G401 (cell line): ENCODE data around the gene EZH1. TPM values are rescaled to one million over a fixed set of nuclear protein-coding genes. Genes with fewer than 3 reads are reported as not detected.

Experiments
- DNase-seq: peaks from one replicate; pipeline ENCODE4 v3.0.0-alpha.2; 2015; ENCODE audit warnings: low spot score
- in situ Hi-C: cut with HindIII; loops from 2 replicates; pipeline ENCODE4 v1.10.0; 2016; ENCODE audit warnings: low sequenced_read_pairs, mixed read lengths
- total RNA-seq: library from RNA; depleted of rRNA; stranded (reverse); fragments of >200 nt; shearing (Covaris generic); gene quantifications from 2 replicates; pipeline ENCODE4 v1.2.3, GENCODE V29; 2014

Gene EZH1
- total RNA-seq, 1 experiment from 2014 or later, result 14.7 TPM

DNA sequence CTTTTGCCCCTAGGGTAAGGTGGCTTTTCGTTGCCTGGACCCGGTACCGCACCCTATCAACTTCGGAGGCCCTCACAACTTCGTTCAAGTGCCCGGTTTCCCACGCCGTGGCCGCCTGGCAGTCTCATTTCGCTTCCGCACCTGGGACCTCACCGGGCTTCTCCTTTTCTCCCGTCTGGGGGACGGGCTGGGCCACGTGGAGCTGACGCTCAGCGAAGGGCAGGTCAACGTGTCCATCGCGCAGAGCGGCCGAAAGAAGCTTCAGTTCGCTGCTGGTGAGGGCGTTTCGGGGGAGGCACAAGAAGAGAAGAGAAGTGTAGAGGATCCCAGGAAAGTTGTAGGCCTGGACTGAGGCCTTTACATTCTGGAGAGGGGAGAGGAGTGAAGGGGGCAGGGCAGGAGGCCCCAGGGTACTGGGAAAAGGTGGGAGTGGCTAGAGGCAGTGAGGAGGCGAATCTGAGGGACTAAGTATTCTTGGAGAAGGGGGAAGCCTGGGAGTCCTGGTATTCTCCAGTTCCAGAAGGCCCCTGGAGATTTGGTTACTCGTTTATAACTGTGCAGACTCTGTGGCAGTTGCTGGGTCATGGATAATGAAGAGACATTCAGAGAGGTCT is 57.0 kb downstream of the EZH1 start:
- DNase-seq, result no peak
- in situ Hi-C loops, result loop anchor here (10.0 kb wide), 1 partner anchor 153 kb away; the partner anchor contains the start of gene NAGLU

DNA sequence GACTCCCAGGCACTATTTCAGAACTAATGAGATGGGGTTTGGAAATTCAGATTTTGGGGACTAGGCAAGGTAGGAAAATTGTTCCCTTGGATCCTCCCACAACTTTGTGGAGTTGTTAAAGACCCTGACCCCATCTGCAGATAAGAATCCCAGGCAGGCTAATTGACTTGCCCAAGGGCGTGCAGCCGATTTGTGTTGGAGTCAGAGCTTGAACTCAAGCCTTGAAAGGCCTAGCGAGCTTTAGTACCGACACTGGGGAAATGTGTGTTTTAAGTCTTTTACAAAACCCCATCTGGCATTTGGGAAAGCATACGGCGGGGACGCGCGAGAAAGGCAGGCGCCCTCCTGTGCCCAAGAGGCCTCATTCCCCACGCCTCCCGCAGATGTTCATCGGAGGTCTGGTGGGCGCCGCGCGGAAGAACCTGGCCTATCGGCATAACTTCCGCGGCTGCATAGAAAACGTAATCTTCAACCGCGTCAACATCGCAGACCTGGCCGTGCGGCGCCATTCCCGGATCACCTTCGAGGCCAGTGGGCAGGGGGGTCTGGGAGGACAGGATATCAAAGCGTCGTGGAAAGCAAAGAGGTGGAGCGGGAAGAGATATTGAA is 58.2 kb downstream of the EZH1 start:
- in situ Hi-C loops, result loop anchor here (10.0 kb wide), 1 partner anchor 152 kb away; the partner anchor contains the start of gene NAGLU

DNA sequence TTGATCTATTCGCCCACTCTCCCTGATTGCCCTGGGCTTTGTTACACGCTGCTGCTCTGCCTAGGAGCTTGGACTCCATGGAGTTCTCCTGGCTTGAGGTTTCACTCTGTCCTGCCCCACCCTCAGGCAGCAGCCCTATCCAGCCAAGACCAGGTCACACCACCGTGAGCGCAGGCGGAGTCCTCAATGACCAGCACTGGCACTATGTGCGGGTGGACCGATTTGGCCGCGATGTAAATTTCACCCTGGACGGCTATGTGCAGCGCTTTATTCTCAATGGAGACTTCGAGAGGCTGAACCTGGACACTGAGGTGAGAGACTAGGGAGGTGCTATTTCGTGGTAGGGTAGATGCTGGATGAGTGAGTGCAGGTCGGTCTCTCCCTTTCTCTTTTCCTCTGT is 59.0 kb downstream of the EZH1 start:
- in situ Hi-C loops, result loop anchor here (10.0 kb wide), 1 partner anchor 151 kb away; the partner anchor contains the start of gene NAGLU
- DNase-seq, result peak; percentile 66

More for the DNA sequence above, 58.2 kb downstream of the EZH1 start:
- DNase-seq, result peak; percentile 25

DNA sequence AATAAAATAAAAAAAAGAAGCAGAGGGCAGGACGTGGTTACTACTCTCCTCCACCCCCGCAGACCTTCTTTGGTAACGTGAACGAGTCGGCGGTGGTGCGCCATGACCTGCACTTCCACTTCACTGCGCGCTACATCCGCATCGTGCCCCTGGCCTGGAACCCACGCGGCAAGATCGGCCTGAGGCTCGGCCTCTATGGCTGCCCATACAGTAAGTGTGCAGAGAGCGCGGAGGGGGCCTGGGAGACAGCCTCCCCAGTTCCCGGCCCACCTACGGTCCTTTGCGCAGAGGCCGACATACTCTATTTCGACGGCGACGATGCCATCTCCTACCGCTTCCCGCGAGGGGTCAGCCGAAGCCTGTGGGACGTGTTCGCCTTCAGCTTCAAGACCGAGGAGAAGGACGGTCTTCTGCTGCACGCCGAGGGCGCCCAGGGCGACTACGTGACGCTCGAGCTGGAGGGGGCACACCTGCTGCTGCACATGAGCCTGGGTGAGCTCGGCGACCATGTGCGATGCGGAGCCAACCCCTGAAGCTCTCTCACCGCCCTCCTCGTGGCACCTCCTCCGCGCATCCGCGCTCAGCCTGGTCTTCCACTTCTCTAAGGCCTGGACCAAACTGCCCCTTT is 59.8 kb downstream of the EZH1 start:
- DNase-seq, result no peak
- in situ Hi-C loops, result loop anchor here (10.0 kb wide), 1 partner anchor 150 kb away; the partner anchor contains the start of gene NAGLU

DNA sequence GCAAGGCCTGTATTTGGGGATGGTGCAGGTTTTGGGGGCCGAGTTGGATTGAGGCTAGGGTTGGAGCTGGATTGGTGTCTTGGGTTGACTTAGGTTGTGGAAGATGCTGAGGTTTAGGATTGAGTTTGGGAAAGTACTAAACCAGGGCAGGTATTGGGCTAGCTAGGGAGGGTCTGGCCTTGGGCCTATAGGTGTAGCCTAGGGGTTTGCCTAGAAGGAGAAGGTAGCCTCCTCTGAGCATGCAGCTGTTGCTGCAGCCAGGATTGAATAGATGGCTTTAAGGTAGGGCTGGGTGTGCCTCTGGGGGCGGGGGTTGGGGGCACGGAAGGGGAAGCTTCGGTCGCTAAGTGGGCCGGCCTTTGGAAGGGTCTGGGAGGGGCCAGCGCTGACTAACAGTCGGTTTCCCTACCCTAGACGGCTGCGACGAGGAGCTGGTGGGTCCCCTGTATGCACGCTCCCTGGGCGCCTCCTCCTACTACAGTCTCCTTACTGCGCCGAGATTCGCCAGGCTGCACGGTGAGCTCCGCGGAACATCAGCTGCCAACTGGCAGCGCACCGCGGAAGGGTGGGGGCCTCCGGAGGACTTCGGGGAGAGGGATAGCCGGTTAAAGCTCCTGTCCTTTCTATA is 61.3 kb downstream of the EZH1 start:
- in situ Hi-C loops, result loop anchor here (10.0 kb wide), 1 partner anchor 149 kb away; the partner anchor contains the start of gene NAGLU
- DNase-seq, result peak; percentile 72

DNA sequence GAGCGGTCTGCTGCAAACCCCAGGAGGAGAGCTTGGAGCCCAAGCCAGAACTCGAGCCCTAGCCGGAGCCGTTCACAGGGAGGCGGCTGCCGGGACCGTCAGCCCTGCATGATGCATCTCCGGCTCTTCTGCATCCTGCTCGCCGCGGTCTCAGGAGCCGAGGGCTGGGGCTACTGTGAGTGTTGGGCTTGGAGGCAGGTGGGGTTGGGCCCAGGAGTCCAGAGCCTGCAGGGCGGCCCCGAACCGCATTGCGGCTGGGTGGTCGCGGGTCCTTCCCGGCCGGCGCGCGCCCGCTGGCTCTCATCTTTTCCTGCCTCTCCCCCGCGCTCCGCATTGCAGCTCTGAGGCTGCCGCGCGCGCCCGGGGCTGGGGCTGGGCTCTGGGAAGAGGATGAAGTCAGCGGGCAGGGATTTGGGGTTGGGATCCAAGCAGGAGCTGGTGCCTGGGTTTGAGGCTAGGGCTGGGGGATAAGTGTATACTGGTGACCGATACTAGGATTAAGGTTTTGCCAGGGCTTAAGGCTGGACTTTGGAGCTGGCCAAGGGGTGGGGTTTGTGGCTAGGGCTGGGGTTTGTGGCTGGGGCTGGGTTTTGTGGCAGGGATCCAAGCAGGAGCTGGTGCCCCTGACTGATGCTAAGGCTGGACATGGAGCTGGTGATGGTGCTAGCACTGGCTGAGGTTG is 62.0 kb downstream of the EZH1 start:
- peak; percentile 70 for DNase-seq
- in situ Hi-C loops, result loop anchor here (10.0 kb wide), 1 partner anchor 148 kb away; the partner anchor contains the start of gene NAGLU

DNA sequence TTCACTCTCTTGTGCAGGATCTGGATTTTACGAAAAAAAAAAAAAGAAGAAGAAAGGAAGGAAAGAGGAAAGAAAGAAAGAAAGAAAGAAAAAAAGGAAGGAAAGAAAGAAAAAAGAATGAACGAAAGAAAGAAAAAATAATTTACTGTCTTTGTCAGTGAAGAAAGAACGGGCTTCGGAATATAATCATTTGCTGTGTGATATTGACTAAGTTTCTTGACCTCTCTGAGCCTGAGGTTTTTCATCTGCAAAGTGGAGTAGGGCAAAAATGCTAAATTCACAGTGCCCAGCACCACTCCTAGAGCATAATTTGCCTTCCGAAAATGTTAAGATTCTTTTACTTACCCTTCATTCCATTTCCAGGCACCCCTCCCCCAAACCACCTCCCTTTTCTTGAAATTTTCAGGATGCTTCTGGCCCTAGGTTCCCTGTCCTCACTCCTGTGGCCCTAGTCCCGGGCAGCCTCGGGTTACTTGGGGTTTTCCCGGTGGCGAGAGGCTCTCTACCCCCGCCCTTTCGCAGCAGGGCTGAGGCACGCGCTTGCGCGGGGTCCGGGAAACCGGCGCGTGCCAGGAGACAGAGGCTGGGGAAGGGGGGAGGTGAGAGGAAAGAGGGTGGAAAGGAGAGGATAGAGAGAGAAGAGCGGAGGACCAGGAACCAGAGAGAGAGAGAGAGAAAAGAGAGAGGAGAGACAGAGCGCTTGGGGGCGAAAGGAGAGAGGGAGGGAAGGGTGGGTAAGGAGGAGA is 62.7 kb downstream of the EZH1 start, which contains the start of gene CNTNAP1:
Gene CNTNAP1, plus strand, starts transcription at position 556 of the 746 bp plus-strand sequence. CDS start 299 bp downstream, outside the sequence.
- DNase-seq, result peak; percentile 84
- in situ Hi-C loops, result loop anchor here (10.0 kb wide), 1 partner anchor 147 kb away; the partner anchor contains the start of gene NAGLU

DNA sequence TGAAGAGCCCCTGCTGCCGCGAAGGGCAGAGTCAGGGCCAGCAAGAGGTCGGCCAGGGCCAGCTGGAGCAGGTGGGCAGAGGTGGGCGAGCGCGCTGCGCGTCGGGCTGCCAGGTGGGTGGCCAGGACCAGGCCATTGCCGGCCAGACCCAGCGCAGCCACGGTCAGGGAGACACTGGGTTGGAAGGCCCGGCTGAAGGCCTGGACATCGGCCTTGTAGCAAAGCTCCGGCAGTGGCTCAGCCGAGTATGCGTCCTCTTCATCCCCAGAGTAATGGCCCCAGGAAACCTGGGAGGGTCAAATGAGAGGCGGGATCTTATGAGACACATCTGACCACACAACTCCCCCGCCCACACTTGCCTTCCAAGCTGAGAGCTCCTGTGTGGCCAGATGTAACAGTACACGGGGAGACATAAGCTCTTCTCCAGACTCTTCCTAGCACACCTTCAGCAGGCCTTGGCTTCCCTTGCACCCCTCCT is 64.5 kb downstream of the EZH1 start:
- in situ Hi-C loops, result loop anchor here (10.0 kb wide), 1 partner anchor 146 kb away; the partner anchor contains the start of gene NAGLU
- DNase-seq, result peak; percentile 49

DNA sequence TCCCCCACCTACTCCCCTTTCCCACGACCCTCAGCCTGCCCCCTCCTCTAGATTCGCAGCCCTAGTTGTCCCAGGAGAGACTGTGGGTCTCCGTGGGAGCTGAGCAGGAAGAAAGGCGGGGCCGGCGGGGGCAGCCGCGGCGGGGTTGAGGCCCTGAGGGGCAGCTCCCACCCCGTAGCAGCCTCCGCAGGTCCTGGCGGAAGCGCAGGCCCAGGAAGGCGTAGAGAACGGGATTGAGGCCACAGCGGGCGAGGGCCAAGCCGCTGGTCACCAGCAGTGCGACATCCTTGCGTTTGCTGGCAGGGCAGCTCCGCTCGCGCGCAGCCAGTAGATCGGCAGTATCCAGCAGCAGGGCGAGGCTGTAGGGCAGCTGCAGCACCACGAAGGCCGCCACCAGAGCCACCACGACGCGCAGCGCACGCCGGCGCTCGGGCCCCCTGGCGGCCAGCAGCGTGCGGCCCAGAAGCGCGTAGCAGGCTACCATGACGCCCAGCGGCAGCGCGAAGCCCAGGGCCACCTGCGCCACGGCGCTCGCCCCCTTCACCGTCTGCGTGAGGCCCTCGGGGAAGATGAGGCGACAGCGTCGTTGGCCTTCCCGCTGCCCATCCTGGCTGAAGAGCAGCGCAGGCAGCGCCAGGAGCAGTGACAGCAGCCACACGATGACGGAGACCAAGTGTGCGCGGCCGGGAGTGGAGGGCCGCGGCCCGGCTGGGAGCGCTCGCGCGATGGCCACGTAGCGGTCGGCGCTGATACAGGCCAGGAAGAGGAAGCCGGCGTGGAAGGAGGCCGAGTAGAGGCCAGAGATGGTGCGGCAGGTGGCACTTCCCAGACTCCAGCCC is 65.1 kb downstream of the EZH1 start:
- peak; percentile 62 for DNase-seq
- in situ Hi-C loops, result loop anchor here (10.0 kb wide), 1 partner anchor 145 kb away; the partner anchor contains the start of gene NAGLU

DNA sequence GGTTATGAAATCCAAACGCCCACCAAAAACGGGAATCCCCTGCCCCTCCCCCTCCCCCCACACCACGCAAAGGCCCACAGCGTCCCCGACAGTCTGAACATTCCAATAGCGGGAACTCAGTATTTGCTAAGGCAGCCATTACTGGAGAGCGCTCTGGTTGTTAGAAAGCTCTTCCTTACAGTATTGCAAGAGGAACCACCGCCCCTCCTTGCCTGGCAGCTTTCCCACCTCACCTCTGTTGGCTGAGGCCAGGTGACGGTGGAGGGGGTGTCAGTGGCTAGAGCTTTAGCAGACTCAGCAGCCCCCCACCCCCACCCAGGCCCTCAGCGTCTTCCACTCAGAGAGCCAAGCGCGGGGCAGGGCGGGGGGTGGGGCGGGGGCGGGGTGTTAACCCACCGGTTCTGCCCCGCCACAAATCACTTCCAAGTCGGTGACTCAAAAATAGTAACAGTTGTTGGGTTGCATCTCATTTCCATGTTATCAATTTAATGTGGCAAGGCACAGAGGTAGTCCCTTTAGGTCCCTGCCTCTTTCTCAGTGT is 65.8 kb downstream of the EZH1 start:
- peak; percentile 68 for DNase-seq
- in situ Hi-C loops, result no loop called here

DNA sequence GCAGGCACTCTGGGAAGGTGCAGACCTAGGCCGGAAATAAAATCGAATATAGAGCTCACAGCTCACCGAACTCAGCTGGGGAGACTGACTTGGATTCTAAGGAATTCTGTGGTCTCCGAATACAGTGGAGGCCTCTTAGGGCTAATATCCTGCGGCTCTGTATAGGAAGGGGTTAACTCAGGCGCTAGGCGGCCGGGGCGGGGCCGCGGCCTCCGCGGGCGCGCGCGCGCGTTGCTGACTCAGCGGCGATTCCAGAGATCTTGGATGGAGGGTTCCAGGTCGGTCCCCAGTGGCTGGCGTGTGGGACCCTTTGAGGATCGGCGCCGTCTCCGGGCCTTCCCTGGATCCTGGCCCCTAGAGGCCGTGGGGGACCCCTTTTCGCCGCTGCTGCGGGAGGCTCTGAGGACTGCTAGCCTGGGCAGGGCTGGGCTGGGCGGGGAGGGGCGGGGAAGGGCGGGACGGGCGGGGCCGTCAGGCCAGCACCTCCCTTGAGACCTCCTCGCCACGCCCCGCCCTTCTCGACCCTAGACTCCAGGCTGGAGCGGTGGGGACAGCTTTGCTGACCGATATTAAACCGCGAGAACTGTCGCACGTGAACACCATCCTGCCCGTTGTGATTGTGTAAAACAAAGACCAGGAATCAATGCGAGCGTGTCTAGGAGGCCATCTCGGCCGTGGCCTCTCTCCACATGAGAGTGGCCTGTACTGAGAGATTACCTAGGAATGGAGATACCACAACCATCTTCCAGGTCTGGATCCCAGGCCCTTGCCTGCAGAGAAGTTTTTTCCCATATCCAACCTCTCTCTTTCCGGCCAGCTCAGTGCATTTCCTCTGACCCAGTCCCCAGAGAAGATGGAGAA is 66.7 kb downstream of the EZH1 start:
- peak; percentile 90 for DNase-seq
- in situ Hi-C loops, result no loop called here

DNA sequence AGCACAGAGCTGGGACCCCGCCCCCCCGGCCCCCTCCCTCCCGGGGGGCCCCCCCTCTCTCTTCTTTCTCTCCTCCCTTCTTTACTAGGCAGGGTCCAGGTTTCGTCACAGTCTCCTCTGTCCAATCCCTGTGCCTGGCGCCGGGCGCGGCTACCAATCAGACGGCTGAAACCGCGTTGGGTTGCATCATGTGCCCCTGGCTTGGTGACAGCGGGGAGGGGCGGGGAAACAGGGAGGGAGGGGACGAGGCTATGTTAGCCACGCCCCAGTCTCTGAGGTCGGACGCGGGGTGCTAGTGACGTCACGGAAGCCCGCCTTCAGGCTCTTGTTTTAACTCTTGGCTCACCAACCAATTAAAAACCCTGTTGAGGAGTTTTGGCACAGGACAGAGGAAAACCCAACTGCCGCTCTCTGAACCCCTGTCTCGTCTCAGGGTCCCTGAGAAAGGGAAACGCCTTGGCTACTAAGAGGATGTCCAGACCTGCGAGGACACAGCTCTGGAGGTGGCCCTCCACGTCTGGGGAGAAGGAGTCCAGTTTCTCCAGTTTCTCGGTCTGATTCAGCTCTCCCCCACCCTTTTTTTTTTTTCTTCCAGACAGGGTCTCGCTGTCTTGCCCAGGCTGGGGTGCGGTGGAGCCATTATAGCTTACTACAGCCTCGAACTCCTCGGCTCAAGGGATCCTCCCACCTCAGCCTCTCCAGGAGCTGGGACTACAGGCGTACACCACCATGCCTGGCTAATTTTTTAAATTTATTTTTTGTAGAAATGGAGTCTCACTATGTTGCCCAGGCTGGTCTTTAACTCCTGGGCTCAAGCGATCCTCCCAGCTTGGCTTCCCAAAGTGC is 67.6 kb downstream of the EZH1 start:
- peak; percentile 100 for DNase-seq
- in situ Hi-C loops, result no loop called here

DNA sequence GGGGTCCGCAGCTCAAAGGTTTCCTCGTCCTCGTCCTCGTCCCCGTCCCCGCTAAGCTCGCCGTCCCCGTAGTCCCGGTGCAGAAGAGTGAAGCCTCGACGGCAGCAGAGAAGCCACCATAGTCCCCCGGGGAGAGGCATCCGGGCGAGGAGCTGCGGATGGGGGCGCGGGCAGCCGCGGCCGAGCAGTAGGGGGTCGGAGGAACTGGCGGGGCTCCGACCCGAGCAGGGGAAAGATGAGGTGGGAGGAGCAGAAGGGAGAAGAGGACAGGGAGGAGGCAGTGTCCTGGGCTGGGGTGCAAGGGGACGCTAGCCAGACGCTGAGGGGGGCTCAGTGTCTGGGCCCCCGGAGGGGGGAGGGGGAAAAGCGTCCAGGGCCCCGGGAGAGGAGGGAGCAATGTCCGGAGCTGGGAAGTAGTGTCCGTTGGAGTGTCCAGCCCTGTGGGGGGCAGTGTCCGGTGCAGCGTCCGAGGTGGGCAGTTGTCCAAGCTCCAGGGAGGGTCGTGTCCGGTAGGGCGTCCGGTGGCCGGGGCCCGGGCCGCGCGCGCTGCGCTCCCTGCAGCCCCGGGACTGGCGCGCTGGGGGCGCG is 68.3 kb downstream of the EZH1 start, which contains the start of gene PLEKHH3:
Gene PLEKHH3, minus strand, starts transcription at position 571 of the 588 bp plus-strand sequence. Its CDS starts 431 bp downstream, at position 140.
- in situ Hi-C loops, result no loop called here
- no peak for DNase-seq

DNA sequence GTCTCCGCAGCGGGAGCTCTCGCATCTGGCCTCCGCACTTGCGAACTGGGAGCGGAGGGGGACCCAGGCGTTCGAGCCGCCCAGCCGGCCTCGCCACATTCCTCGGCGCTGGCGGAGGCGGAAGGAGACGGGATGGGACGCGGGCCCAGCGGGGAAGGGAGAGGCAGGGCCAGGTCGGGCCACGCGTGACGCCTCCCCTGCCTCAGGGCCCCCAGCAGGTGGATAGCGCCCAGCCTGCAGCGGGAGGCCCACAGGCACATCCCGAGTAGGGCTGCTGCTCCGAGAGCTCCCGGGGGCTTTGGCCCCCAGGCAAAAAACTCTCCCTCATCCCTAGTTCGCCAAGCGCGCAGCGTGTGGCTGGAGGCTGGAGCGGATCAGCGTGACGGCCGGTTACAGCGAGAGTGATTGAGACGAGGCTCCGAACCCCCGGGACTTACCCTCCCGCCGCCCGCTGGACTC is 68.8 kb downstream of the EZH1 start:
- in situ Hi-C loops, result no loop called here
- no peak for DNase-seq
